ENCODE measurements around the gene MYRF.

The MYRF gene

GRCh38 chr11:61775606-61776554 lies 23.4 kb downstream of the MYRF start:
- no peak overlapping the region for H3K4me2 ChIP-seq (ENCODE audit: insufficient read depth, low read length)
- ATAC-seq (ENCODE audit: insufficient read depth, low read depth): no peak
- no peaks in the 10 kb centered on the region for H3K36me3 ChIP-seq (ENCODE audit: insufficient read depth, low read length)

GRCh38 chr11:61776561-61777075 lies 24.2 kb downstream of the MYRF start:
- Histone ChIP-seq H3K4me2 (ENCODE audit: insufficient read depth, low read length) (no peak overlapping the region), H3K36me3 (ENCODE audit: insufficient read depth, low read length) (no peaks in the 10 kb centered on the region), H2AFZ (ENCODE audit: low read depth, low read length) (no peak overlapping the region), H3K27me3 (ENCODE audit: insufficient read depth, low read length, poor library complexity) (no peaks in the 10 kb centered on the region), H3K9me3 (ENCODE audit: insufficient read depth, low read length, severe bottlenecking) (no peaks in the 10 kb centered on the region), H3K4me1 (ENCODE audit: insufficient read depth, low read length) (no peaks in the 10 kb centered on the region), H3K79me2 (ENCODE audit: insufficient read depth, low read length) (no peaks in the 10 kb centered on the region), H4K20me1 (ENCODE audit: insufficient read depth, low read length) (peaks cover 9% of the 10 kb centered on the region; the same call in 1 of the 2 replicates), H3K9ac (ENCODE audit: low read depth, low read length) (no peak overlapping the region), H3K4me3 (ENCODE audit: low read depth in 1 of 2, low read length in 2 of 2) (no peak overlapping the region), H3K27ac (ENCODE audit: low read length) (no peak overlapping the region)
- no peak for TF ChIP-seq EZH2 (IDR thresholded peaks at IDR 0.05; ENCODE audit: borderline replicate concordance, low read depth, low read length, severe bottlenecking)
- peak; percentile 75 for TF ChIP-seq CTCF (IDR thresholded peaks at IDR 0.05; ENCODE audit: borderline replicate concordance, extremely low read depth, low read length, poor library complexity, severe bottlenecking)
- peak; percentile 81 for ATAC-seq (ENCODE audit: insufficient read depth, low read depth)
- DNase-seq: peak; percentile 67

More at GRCh38 chr11:61775606-61776554, 23.4 kb downstream of the MYRF start:
- no peak overlapping the region for H2AFZ ChIP-seq (ENCODE audit: low read depth, low read length)
- no peak for TF ChIP-seq CTCF (IDR thresholded peaks at IDR 0.05; ENCODE audit: borderline replicate concordance, extremely low read depth, low read length, poor library complexity, severe bottlenecking)
- TF ChIP-seq EZH2 (IDR thresholded peaks at IDR 0.05; ENCODE audit: borderline replicate concordance, low read depth, low read length, severe bottlenecking): no peak
- no peaks in the 10 kb centered on the region for H3K27me3 ChIP-seq (ENCODE audit: insufficient read depth, low read length, poor library complexity)
- no peaks in the 10 kb centered on the region for H3K4me1 ChIP-seq (ENCODE audit: insufficient read depth, low read length)
- no peak overlapping the region for H3K9ac ChIP-seq (ENCODE audit: low read depth, low read length)
- no peaks in the 10 kb centered on the region for H3K9me3 ChIP-seq (ENCODE audit: insufficient read depth, low read length, severe bottlenecking)
- H3K4me3 ChIP-seq (ENCODE audit: low read depth in 1 of 2, low read length in 2 of 2): no peak overlapping the region
- peaks cover 9% of the 10 kb centered on the region; the same call in 1 of the 2 replicates for H4K20me1 ChIP-seq (ENCODE audit: insufficient read depth, low read length)
- H3K27ac ChIP-seq (ENCODE audit: low read length): no peak overlapping the region
- no peak for DNase-seq
- H3K79me2 ChIP-seq (ENCODE audit: insufficient read depth, low read length): no peaks in the 10 kb centered on the region

GRCh38 chr11:61777234-61778090 lies 25.0 kb downstream of the MYRF start:
- H3K4me3 ChIP-seq (ENCODE audit: low read depth in 1 of 2, low read length in 2 of 2): no peak overlapping the region
- H3K9ac ChIP-seq (ENCODE audit: low read depth, low read length): no peak overlapping the region
- no peaks in the 10 kb centered on the region for H3K9me3 ChIP-seq (ENCODE audit: insufficient read depth, low read length, severe bottlenecking)
- no peak overlapping the region for H2AFZ ChIP-seq (ENCODE audit: low read depth, low read length)
- no peaks in the 10 kb centered on the region for H3K4me1 ChIP-seq (ENCODE audit: insufficient read depth, low read length)
- no peaks in the 10 kb centered on the region for H3K79me2 ChIP-seq (ENCODE audit: insufficient read depth, low read length)
- no peaks in the 10 kb centered on the region for H3K27me3 ChIP-seq (ENCODE audit: insufficient read depth, low read length, poor library complexity)
- no peak overlapping the region for H3K4me2 ChIP-seq (ENCODE audit: insufficient read depth, low read length)
- H3K27ac ChIP-seq (ENCODE audit: low read length): no peak overlapping the region
- TF ChIP-seq EZH2 (IDR thresholded peaks at IDR 0.05; ENCODE audit: borderline replicate concordance, low read depth, low read length, severe bottlenecking): no peak
- TF ChIP-seq CTCF (IDR thresholded peaks at IDR 0.05; ENCODE audit: borderline replicate concordance, extremely low read depth, low read length, poor library complexity, severe bottlenecking): no peak
- peaks cover 9% of the 10 kb centered on the region; the same call in 1 of the 2 replicates for H4K20me1 ChIP-seq (ENCODE audit: insufficient read depth, low read length)
- ATAC-seq (ENCODE audit: insufficient read depth, low read depth) (no peak), DNase-seq (no peak)
- no peaks in the 10 kb centered on the region for H3K36me3 ChIP-seq (ENCODE audit: insufficient read depth, low read length)

All from DND-41 (cell line).